ENCODE data around the gene PDZRN4. TPM values are rescaled to one million over a fixed set of nuclear protein-coding genes. Genes with fewer than 3 reads are reported as not detected.

PDZRN4 gene
- total RNA-seq, 1 donor from 2014 or later, result 1.5 TPM

- H3K27ac Mint-ChIP-seq (ENCODE audit: unreplicated experiment), result no peak overlapping the region
- peaks cover 3% of the 10 kb centered on the region for H3K9me3 Mint-ChIP-seq (ENCODE audit: unreplicated experiment)
- H3K27me3 Mint-ChIP-seq (ENCODE audit: unreplicated experiment), result no peaks in the 10 kb centered on the region
- TF ChIP-seq CTCF (IDR thresholded peaks at IDR 0.05; ENCODE audit: partially characterized antibody, unreplicated experiment), result no peak
- no peaks in the 10 kb centered on the region for H3K36me3 Mint-ChIP-seq (ENCODE audit: unreplicated experiment)
- no peak overlapping the region for H3K4me3 Mint-ChIP-seq (ENCODE audit: unreplicated experiment)
- peaks cover 8% of the 10 kb centered on the region for H3K4me1 Mint-ChIP-seq (ENCODE audit: low read depth, unreplicated experiment)
- no peak for DNase-seq
Measured at GRCh38 chr12:41527534-41528116, 339.5 kb downstream of the PDZRN4 start.

GRCh38 chr12:41528874-41529273 lies 340.8 kb downstream of the PDZRN4 start:
- Mint-ChIP-seq H3K4me3 (ENCODE audit: unreplicated experiment) (no peak overlapping the region), H3K9me3 (ENCODE audit: unreplicated experiment) (peaks cover 3% of the 10 kb centered on the region), H3K36me3 (ENCODE audit: unreplicated experiment) (no peaks in the 10 kb centered on the region), H3K27me3 (ENCODE audit: unreplicated experiment) (no peaks in the 10 kb centered on the region), H3K4me1 (ENCODE audit: low read depth, unreplicated experiment) (peaks cover 8% of the 10 kb centered on the region), H3K27ac (ENCODE audit: unreplicated experiment) (no peak overlapping the region)
- no peak for DNase-seq
- TF ChIP-seq CTCF (IDR thresholded peaks at IDR 0.05; ENCODE audit: partially characterized antibody, unreplicated experiment), result no peak

- peaks cover 4% of the 10 kb centered on the region for H3K9me3 Mint-ChIP-seq (ENCODE audit: unreplicated experiment)
Measured at GRCh38 chr12:41530441-41530840, 342.3 kb downstream of the PDZRN4 start.

GRCh38 chr12:41531147-41531829 lies 343.2 kb downstream of the PDZRN4 start:
- Mint-ChIP-seq H3K4me3 (ENCODE audit: unreplicated experiment) (no peak overlapping the region), H3K27ac (ENCODE audit: unreplicated experiment) (no peak overlapping the region), H3K36me3 (ENCODE audit: unreplicated experiment) (no peaks in the 10 kb centered on the region), H3K4me1 (ENCODE audit: low read depth, unreplicated experiment) (no peaks in the 10 kb centered on the region), H3K9me3 (ENCODE audit: unreplicated experiment) (peaks cover 4% of the 10 kb centered on the region), H3K27me3 (ENCODE audit: unreplicated experiment) (no peaks in the 10 kb centered on the region)
- no peak for DNase-seq
- no peak for TF ChIP-seq CTCF (IDR thresholded peaks at IDR 0.05; ENCODE audit: partially characterized antibody, unreplicated experiment)

More at GRCh38 chr12:41530441-41530840, 342.3 kb downstream of the PDZRN4 start:
- H3K4me1 Mint-ChIP-seq (ENCODE audit: low read depth, unreplicated experiment), result no peaks in the 10 kb centered on the region
- H3K36me3 Mint-ChIP-seq (ENCODE audit: unreplicated experiment), result no peaks in the 10 kb centered on the region
- H3K4me3 Mint-ChIP-seq (ENCODE audit: unreplicated experiment), result no peak overlapping the region
- H3K27me3 Mint-ChIP-seq (ENCODE audit: unreplicated experiment), result no peaks in the 10 kb centered on the region
- H3K27ac Mint-ChIP-seq (ENCODE audit: unreplicated experiment), result no peak overlapping the region
- TF ChIP-seq CTCF (IDR thresholded peaks at IDR 0.05; ENCODE audit: partially characterized antibody, unreplicated experiment), result no peak
- DNase-seq, result no peak

GRCh38 chr12:41532072-41532471 lies 344.0 kb downstream of the PDZRN4 start:
- Mint-ChIP-seq H3K9me3 (ENCODE audit: unreplicated experiment) (peaks cover 4% of the 10 kb centered on the region), H3K4me3 (ENCODE audit: unreplicated experiment) (no peak overlapping the region), H3K4me1 (ENCODE audit: low read depth, unreplicated experiment) (no peaks in the 10 kb centered on the region), H3K27me3 (ENCODE audit: unreplicated experiment) (no peaks in the 10 kb centered on the region), H3K27ac (ENCODE audit: unreplicated experiment) (no peak overlapping the region), H3K36me3 (ENCODE audit: unreplicated experiment) (no peaks in the 10 kb centered on the region)
- DNase-seq, result no peak
- TF ChIP-seq CTCF (IDR thresholded peaks at IDR 0.05; ENCODE audit: partially characterized antibody, unreplicated experiment), result no peak
